CD4-positive, alpha-beta T cell treated with Interleukin-4 for 4 hours (primary cell): ENCODE measurements around the gene SWSAP1.
"Not testable (repeated sequence)": the region's sequence is repeated elsewhere in the genome, so short reads cannot be mapped to it uniquely, and the experiment has no call there.

ENCODE experiments used
- DNase-seq: peaks from one replicate; pipeline ENCODE4 v3.0.0-alpha.2; 2020

The SWSAP1 gene

DNA sequence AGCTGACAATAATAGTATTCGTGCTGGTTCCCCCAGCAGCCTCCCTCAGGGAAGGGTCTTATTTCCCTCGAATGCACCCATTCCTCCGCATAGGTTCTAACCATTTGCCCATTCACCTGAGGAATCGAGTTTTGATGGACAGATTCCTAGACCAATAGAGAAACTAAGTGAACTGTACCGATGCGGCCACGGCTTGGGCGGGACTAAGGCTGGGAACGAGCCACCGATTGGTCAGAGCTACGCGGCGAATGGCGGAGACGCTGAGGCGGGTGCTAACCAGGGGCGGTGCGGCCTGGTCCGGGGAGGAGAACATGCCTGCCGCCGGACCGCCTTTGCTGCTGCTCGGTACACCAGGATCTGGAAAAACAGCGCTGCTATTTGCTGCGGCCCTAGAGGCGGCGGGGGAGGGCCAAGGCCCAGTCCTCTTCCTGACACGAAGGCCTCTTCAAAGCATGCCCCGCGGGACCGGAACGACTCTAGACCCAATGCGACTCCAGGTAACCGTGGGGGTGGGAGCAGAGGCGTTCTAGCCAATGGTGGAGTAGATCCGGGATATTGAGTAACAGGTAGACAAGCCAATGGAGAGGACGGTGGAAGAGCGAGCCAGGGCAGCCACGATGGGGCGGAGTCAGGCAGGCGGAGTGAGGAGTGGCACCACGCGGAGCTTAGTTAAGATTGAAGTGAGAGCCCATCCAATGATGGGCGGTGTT lies at the start of gene SWSAP1:
TSS of gene SWSAP1 (plus strand) at position 234 of the 710 bp plus-strand sequence. CDS start at position 249, 15 bp downstream.
- DNase-seq, result peak; percentile 100

GRCh38 chr19:11324748-11325389 lies 49.6 kb upstream of the SWSAP1 start:
- DNase-seq, result no peak

DNA sequence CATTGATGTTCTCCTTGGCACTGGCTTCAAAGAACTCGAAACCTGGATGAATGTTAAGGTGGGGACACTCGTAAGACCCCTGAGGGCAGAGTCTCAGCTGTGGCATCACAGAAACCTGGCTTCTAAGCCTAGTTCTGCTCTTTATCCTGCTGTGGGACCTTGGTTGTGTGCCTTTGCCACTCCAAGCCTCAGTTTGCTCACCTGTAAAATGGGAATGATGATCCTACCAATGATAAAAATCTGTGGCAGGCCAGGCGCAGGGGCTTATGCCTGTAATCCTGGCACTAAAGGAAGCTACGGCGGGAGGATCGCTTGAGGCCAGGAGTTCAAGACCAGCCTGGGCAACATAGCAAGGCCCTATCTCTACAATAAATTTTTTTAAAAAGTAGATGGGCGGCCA lies 48.9 kb upstream of the SWSAP1 start:
- DNase-seq, result no peak

GRCh38 chr19:11330127-11330526 lies 44.3 kb upstream of the SWSAP1 start:
- no peak for DNase-seq

DNA sequence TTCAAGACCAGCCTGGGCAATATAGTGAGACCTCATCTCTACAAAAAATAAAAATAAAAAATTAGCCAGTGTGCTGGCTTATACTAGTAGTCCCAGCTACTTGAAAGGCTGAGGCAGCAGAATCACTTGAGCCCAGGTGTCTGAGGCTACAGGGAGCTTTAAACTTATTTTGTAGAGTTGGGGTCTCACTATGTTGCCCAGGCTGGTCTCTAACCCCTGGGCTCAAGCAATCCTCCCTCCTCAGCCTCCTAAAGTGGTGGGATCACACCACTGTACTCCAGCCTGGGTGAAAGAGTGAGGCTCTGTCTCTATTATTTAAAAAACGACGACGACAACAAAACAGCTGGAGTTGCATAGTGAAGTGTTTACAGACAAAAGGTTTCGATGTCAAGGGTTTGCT lies 43.0 kb upstream of the SWSAP1 start:
- DNase-seq, result no peak

GRCh38 chr19:11332822-11333221 lies 41.6 kb upstream of the SWSAP1 start:
- DNase-seq, result no peak

DNA sequence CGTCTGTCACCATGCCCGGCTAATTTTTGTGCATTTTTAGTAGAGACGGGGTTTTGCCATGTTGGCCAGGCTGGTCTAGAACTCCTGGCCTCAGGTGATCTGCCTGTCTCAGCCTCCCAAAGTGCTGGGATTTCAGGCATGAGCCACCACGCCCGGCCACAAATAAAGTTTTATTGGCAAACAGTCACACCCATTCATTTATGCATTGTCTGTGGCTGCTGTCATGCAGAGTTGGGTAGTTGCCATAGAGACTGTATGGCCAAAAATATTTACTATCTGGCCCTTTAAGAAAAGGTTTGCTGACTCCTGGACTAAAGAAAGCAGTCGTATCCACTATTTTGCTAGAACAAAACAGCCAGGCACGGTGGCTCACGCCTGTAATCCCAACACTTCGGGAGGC lies 40.6 kb upstream of the SWSAP1 start:
- not testable (repeated sequence) for DNase-seq

DNA sequence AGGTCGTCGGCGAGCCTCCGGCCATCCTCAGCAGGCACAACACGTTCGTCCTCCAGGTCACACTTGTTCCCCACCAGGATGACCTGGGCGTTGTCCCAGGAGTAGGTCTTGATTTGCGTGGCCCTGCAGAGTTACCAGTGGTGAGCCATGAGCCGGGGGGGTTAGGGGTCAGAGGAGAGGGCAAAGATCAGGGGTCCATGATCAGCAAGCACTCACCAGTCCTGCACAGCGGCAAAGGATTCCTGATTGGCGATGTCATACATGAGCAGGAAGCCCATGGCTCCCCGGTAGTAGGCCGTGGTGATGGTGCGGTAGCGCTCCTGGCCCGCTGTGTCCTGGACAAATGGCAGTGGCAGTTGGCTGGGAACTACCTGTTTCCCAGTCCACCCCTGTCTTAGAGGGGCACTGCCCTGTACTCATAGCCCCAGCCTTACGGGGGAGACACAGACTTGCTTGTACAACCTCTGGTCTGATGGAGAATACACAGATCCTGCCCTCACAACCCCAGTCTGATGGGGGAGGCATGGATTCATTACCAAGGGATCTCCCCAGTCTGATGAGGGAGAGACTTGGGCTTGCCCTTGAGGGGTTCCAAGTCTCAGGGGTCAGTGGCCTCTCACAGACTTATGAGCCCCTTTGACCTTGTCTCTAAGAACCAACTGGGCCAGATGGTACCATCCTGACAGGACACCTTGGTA lies 38.9 kb upstream of the SWSAP1 start:
- no peak for DNase-seq

DNA sequence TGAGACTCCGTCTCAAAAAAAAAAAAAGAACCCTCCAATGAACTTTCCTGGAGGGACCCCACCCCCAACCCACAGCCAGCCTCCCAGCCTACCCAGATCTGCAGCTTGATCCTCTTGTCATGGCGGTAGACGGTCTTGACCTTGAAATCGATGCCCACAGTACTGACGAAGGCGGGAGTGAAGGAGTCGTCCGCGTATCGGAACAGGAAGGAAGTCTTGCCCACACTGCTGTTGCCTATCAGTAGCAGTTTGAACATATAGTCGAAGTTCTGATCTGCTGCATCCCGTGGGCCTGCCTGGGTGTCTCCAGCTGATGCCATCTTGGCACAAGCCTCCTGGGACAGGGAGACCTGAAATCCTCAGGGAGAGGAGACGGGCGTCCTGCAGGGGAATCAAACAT lies 37.4 kb upstream of the SWSAP1 start:
- no peak for DNase-seq

DNA sequence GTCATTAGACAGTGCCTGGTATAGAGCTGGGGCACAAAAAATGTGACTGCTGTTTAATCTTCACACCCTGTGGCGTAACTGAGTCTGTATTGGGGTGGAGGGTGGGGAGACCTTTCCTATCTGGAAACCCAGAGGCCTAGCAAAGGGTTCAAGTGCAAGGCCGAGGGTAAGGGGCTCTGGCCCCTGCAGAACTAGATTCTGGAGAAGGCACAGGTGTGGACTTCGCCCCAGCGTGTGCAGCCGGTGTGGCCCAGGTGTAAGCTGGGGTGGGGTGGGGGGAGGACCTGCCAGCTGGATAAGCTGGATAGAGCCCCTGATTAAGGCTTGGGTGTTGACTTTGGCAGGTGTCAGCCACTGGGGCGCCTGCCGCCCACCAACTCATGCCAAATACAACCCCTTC lies 36.3 kb upstream of the SWSAP1 start:
- DNase-seq, result no peak

DNA sequence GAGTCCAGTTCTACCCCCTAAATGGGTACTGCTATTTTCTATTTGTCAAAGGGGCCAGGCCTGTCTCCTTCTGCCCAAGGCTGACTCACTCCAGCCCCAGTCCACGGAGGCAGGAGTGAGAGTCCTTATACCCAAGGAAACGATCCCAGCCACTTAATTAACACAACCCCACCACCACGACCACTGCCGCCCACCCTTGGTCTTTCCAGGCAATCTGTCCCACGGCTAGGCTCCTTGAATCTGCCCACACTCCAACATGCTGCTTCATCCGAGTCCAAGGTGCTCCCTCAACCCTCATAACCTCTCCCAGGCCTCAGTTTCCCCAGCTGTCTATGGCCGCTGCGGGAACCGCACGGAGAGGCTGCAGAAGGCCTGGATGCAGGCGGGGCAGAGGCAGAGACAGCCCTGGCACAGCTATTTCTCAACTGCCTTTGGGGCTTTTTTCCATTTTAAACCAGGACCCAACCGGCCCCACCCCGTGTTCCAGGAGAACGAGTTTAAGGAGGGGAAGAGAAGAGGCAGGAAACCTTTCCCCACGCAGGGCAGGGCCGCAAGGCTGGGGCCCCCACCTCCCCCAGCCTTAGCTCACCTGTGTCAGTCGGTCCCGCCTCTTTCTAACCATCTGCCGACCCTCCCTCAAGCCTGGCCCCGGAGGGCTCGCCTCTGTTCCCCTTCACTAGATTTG lies 35.8 kb upstream of the SWSAP1 start:
- no peak for DNase-seq

- peak; percentile 70 for DNase-seq
Measured at GRCh38 chr19:11339254-11340098, 35.0 kb upstream of the SWSAP1 start, which contains the start of gene RAB3D. RAB3D (minus strand) TSS chr19:11339657; CDS start chr19:11337399, 2,258 bp downstream.

DNA sequence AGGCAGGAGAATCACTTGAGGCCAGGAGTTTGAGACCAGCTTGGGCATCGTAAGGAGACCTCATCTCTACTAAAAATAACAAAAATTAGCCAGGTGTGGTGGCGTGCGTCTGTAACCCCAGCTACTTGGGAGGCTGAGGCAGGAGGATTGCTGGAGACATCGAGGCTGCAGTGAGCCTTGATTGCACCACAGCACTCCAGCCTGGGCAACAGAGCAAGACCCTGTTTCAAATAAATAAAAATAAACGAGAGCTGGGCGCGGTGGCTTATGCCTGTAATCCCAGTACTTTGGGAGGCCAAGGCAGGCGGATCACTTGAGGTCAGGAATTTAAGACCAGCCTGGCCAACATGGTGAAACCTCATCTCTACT lies 34.4 kb upstream of the SWSAP1 start:
- DNase-seq, result not testable (repeated sequence)

DNA sequence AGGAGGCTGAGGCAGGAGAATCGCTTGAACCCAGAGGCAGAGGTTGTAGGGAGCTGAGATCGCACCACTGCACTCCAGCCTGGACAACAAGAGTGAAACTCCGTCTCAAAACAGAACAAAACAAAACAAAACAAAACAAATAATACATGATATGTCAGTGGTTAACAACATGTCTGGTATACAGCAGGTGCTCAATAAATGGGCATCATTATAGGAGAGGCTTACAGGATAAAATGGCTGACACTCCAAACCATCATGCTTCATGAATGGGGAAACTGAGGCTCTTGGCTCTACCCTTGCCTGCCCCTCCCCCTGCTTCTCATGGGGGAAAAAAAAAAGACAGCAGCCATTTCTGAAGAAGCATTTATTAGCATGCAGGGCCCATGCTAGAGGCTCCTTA lies 32.0 kb upstream of the SWSAP1 start:
- DNase-seq, result no peak

- DNase-seq, result no peak
Measured at GRCh38 chr19:11345122-11345803, 29.2 kb upstream of the SWSAP1 start.

GRCh38 chr19:11346104-11346940 lies 28.1 kb upstream of the SWSAP1 start, which contains the start of the genes CCDC159 and TMEM205:
CCDC159 (plus strand) TSS chr19:11346519; CDS start chr19:11346607, 88 bp downstream.
TMEM205 (minus strand) TSS chr19:11346268; CDS start chr19:11345619, 649 bp downstream.
- DNase-seq, result peak; percentile 99

GRCh38 chr19:11347546-11348039 lies 26.9 kb upstream of the SWSAP1 start:
- no peak for DNase-seq

GRCh38 chr19:11349171-11349570 lies 25.3 kb upstream of the SWSAP1 start:
- no peak for DNase-seq

DNA sequence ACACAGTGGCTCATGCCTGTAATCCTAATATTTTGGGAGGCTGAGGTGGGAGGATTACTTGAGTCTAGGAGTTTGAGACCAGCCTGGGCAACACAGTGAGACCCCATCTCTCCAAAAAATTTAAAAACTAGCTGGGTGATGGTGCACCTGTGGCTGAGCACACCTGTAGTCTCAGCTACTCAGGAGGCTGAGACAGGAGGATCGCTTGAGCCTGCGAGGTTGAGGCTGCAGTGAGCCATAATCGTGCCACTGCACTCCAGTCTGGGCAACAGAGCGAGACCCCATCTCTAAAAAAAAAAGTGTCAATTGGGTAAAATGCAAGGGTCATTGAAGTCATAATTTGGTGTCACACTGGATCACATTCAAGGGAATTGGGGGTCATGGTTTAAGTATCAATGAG lies 20.4 kb upstream of the SWSAP1 start:
- not testable (repeated sequence) for DNase-seq
